Stimulated activated CD4-positive, alpha-beta T cell treated with anti-CD3 and anti-CD28 coated beads, Interleukin-1b, Interleukin-23, amount 100 ng/mL, for 24 hours (primary cell): Measurements from ENCODE around the gene SCGB3A1.

Experiments used
- DNase-seq, 4 experiments: peaks; one replicate each; pipeline ENCODE4 v3.0.0-alpha.2; 2020; ENCODE audit warnings: low read depth in 4 of 4, low spot score in 1 of 4

SCGB3A1 gene, protein sequence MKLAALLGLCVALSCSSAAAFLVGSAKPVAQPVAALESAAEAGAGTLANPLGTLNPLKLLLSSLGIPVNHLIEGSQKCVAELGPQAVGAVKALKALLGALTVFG

DNA sequence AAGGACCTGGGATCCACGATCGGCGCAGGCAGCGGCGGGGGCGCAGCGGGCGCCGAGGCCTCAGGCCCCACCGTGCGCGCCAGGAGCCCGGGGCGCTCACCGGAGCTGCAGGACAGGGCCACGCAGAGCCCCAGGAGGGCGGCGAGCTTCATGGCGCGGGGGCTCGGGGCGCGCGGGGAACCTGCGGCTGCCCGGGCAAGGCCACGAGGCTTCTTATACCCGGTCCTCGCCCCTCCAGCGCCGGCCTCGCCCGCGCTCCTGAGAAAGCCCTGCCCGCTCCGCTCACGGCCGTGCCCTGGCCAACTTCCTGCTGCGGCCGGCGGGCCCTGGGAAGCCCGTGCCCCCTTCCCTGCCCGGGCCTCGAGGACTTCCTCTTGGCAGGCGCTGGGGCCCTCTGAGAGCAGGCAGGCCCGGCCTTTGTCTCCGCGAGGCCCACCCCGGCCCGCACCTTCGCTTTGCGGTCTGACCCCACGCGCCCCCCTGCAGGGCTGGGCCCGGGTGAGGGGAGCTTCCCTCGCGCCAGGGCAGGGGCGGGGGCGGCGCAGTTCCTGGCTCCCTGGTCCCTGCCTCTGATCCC lies at the start of gene SCGB3A1:
TSS of gene SCGB3A1 (minus strand) at position 189 of the 577 bp plus-strand sequence. CDS start at position 152, 37 bp downstream.
- no peak for DNase-seq

DNA sequence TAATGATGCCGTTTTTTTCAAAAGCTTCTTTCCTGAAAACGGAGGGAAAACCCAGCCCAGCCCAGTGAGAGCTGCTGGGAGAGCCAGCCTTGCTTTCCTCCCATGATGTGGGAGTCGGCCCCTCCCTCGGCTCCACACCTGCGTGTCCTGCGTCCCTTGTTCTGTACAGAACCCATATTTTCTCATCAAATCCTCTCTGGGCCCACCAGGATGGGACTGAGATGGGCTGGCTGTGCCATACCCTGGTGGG lies 49.2 kb upstream of the SCGB3A1 start:
- DNase-seq: no peak

DNA sequence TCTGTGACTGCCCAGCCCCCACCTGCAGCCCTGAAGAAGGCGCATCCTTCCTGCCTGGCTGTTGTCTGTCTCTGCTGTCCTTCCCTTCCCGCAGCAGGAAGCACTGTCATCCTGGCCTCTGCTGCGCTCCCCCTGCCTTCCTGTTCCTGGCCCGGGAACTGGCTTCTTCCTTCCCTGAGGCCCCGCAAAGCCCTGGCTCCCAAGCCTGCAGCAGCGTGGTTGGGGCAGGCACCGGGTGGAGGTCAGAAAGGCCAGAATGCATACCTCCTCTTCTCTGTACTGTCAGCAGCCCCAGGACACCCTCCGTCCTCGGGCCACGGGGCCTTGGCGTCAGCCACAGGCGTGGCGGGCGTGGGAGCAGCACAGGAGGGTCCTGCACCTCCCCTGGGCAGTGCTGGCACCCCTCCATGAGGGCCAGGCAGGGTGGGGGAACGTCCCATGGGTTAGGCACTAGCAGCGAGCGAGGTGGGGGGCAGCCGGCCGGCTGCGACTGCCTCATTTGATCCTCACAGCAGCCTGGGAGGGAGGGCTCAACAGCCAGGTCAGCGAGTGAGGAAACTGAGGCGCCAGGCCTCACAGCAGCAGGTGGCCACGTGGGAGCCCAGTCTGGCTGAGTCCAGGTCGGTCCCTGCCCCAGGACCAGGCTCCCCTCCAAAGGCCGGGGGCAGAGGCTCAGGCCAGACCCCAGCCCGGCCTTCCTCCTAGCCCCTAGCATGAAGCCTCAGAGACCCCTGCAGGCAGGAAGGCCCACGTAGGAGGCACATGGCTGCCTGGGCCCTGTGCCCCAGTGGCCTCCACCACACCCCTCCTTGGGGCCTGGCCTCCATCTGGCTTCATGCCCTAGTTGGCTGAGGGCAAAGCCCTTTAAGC lies 48.7 kb upstream of the SCGB3A1 start:
- no peak for DNase-seq

DNA sequence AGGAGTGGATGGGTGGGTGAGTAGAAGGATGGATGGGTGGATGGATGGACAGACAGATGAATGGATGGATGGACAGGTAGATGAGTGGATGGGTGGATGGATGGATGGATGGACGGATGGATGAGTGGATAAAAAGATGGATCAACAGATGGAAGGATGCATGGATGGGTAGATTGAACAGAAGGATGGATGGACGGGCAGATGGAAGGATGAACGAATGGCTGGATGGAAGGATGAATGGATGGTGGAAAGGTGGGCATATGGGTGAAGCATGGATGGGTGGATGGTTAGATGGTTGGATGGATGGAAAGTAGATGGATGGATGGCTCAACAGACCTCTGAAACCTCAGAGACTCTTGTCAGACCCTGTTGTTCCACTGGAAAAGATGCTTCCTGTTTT lies 48.0 kb upstream of the SCGB3A1 start:
- DNase-seq: no peak

DNA sequence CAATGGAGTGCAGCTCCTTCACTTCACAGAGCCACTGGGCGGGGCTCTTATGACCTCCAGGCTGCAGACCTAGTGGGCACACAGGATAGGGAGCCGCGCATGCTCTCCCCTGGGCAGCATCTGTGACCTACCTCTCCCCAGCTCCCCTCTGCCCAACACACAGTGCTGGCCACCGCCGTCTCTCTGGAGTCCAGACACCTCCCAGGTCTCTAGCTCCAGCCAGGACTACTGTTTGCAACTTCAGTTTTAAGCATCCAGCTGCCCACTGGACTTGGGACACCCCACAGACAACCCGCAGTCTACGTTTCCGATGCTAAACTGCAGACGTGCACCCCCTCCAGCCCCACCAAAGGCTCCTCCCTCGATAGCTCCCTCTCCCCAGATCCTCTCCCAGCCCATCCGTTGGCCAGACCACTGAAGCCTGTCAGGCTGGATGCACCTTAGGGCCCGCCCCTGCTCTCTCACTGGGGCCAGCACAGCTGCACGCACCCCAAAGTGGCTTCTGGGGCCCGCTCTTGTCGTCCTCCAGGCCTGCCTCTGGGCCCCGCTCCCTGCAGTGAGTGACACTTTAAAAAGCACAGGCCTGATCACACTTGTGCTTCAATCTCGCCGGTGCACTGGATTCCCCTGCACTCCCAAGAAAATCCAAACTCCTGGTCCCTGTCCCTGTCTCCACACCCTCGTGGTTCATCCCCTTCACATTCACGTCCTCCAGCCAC lies 46.8 kb upstream of the SCGB3A1 start:
- DNase-seq: no peak

DNA sequence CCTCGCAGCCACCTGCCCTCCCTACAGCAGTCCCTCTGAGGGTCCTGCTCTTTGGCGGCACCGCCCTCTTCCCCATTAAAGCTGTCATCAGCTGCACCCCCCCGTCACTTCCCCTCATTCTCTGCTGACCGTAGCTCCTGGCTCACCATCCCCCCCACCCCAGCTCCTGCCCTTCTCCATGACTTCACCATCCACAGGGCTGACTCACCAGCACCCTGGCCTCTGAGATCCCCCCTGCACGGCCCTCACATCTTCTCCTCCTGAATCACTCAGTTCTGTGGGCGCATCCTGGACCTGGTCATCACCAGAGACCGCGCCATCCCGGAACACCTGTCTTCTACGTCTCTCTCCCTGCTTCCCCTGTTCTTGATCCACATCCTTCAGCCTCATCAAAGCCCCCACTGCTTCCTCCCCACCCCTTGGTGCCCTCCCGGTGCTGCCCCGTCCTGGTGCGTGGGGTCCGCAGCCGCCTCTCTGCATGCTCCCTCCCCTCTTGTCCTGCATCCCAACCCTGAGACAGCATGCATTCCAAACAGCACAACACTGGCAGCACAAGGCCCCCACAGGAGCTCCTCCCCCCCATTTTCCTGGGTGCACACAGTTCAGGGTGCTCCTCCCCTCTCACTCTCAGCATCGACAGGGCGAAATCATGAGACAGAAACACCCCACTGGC lies 45.2 kb upstream of the SCGB3A1 start:
- DNase-seq: no peak

DNA sequence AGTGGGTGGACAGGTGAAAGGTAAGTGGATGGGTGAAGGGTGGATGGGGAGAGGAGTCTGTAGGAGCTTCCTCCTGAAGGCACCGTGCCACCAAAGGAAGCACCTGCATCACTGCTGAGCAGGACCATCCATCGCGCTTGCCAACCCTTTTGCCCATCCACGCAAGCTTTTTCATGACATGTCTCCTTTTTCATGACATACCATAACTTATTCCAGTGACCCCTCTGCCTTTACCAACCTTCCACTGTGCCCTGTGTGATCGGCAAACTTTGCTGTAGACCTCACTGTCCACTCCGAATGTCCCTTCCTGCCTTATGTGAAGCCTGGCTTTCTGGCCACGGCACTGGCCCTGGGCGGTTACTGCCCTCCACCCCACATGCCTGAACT lies 44.7 kb upstream of the SCGB3A1 start:
- no peak for DNase-seq

DNA sequence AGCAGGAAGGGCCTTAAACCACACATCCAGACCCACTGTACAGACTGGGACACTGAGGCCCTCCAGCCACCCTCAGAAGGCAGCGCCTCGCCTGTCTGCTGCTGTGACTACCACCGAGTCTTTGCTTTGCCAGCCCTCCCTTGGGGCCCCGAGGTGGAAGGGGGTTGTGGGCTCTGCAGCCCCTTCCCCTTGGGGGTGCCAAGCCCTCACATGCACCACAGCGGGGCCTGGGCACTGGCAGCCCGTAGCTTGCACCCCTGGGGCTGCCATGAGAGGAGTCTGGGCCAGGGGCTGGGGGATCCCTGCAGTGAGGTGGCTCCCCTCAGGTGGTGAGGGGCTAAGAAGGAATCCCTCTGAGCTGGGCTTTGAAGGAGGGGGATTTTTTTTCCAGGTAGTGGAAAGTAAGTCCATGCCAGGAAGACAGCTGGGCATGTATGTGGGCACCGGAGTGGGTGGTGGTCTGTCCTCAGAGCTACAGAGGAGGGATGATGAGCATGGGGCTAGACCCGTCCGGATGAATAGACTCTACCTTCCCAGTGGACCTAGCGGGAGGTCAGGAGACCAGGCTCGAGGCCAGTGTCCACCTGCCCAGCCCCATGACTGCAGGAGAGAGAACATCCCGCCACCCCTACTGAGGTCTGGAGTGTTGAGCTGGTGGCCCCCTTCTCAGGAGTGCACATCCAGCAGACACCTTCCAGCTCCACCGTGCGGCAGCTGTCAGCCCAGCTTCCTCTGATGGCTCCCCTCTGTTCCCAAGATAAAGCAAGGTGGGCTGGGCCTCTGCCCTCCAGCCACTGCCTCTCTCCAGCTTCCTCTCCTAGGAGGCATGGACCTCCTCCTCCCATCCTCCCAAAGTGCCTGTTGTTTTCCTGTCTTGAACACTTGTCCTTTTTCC lies 42.2 kb upstream of the SCGB3A1 start:
- no peak for DNase-seq

DNA sequence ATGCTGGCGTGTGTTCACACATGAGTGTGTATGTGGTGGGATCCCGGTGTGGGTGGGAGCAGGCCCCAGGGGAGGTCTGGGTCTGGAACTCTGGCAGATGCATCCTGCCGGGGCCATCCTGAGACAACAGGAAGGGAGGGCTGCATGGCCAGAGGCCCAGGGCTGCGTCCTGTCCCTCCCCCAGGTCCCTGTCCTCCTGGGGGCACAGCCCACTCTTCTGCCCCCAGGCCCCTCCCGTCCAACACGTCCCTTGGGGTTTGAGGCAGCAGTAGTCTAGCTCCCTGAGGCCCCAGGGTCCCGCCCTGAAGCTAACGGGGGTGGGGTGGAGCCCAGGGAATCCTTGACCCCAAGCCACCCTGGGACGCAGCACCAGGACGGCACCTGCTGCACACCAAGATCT lies 41.5 kb upstream of the SCGB3A1 start:
- DNase-seq: no peak

DNA sequence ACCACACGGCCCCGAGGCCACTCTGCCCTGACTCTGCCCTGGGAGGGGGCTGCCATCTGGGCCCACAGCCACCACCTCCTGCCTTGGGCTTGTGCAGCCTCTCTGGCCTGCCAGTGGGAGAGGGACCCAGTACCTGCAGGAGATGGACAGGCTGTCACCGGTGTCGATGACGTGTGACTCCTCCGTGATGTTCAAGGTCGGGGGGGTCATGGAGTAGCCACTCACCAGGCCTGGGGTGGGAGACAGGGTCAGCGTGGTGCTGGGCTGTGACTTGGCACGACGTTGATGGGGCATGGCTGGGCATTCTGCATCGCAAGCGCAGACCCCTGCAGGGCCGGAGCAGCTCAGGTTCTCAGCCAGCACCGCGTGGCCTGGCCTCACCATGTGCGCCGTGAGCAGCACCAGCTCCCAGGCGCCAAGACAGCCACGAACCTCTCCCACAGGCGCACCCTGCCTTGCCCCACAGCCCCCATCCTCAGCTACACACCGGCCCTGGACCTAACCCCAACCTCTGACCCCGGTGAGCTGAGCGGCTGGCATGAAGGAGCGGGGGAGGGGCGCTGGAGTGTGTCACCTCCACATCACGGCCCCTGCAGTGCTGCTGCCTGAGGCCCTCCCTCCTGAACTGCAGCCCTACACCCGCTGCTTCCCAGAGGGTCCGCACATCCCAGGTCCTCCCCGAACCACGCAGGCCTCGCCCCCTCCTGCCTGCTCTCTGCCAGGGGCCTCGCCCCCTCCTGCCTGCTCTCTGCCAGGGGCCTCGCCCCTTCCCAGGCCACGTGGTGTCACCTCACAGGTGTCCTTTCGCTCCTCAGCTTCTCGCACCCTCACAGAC lies 40.5 kb upstream of the SCGB3A1 start:
- no peak for DNase-seq

DNA sequence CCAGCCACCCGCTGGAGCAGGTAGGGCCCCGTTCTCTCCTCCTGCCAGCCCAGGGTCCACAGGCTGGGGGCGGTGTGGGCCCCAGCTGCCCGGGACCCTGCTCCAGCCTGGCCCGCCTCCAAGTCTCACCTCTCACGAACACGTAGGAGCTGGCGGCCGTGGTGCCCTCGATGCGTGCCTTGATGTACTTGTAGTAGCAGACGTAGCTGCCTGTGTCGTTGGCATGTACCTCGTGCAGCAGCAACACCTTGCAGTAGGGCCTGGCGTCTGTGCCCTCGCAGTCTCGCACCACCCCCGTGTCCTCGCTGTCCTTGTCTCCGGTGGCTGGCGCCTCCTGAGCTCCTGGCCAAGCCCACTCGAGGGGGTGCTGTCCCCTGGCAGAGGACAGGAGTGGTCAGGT lies 39.1 kb upstream of the SCGB3A1 start:
- no peak for DNase-seq

DNA sequence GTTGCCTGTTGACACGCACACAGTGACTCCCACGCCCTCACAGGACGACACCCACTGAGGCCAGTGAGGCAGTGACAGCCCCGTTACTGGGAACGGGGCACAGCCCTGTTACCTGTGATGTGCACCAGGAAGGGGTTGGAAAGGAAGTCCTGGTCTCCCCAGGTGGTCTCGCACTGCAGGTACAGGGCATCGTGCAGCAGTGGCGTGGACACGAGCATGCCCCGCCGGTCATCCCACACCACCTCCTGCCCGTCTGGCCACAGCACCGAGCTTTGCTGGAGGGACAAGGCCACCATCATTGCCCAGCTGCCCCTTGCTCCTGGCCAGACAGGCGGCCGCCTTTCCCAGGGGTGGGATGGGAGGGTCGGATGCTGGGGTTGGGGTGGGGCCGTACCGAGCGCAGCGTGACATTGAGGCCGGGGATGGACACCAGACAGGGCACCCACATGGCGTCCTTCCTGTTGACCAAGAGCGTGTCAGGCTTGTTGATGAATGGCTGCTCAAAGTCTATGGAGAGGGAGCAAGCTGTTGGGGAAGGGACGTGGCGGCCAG lies 38.6 kb upstream of the SCGB3A1 start:
- no peak for DNase-seq

DNA sequence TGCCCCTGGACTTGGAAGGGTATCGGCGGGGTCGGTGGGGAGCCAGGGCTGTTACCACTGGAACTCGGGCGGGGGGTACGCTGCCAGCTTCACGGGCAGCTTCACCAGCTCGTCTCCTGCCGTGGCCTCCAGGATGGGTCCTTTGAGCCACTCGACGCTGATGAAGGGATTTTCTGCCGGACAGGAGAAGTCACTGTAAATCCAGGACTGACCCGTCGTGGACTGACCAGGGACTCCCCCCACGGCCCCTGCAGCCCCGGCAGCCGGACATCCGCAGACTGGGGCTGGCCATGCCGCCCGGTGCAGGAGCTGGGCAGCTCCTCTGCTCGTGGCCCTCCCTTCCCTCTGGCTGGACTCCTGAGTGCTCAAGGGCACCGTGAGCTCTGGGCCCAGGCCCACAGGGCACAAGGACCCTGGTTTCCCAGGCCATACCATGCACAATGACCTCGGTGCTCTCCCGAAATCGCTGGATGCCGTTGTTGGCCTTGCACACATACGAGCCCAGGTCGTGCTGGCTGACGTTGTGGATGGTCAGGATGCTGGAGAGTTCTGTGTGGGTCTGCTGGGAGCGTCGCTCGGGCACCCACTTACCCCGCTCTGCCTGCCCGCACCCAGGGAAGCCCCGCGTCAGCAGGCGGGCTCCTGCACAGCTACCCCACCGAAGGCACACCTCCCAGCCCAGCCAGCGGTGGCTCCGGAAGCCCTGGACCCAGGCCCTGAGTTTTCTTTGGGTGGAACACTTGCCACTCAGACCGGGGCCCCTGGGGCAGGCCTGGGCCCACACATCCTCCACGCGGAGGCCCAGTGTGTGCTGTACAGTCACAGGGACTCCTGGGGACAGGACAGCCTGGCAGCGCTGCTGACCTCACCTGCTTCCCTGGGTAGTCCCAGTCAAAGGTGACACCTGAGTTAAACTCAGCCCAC lies 37.8 kb upstream of the SCGB3A1 start:
- DNase-seq: no peak

DNA sequence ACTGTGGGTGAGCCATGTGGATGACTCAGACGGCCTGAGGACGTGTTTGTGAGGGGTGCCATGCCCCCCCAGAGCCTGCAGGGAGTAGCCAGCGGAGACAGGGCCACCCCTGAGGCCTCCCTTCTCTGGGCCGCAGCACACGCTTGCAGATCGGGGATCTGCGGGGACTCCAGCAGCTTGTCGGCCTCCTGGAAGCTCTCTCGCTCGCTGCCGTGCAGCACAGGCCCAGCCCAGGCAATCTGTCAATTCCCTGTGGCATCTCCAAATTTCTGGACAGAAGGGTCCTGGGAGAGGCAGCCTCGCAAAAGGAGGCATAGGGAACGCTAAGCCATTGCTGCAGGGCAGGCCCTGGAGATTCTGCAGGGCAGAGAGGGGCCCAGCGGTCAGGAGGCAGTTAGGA lies 36.9 kb upstream of the SCGB3A1 start:
- DNase-seq: no peak

DNA sequence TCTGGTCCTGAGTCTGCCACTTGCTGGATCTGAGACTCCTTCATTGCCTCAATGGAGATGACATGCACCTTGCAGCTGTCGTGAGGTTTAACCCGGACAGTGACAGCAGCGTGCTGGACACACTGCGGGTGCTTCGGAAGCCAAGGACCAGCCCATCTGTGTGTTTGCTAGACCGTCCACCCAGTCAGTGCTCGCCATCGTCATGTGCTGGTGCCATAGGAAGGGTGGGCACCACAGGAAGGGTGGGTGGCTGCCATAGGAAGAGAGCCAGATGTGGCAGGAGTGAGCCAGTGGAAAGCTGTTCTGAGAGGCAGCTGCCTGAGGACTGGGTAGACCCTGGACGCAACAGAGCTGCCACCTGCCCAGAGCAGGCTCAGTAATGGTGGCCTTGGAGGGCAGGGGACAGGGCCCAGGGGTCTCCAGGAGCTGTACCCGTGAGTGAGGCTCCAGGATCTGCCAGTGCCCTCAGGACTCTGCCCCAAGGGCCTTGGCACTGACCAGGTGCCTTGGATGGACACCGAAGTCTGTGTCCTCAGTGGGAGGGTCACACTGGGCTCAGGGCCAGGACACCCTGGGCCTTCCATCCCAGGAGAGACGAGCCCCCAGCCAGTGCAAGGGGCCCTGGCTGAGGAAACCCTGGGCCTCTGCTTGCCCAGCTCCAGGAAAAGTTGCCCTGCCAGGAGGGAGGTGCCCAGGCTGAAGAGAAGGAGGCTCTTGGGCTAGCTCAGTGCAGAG lies 36.3 kb upstream of the SCGB3A1 start:
- no peak for DNase-seq

DNA sequence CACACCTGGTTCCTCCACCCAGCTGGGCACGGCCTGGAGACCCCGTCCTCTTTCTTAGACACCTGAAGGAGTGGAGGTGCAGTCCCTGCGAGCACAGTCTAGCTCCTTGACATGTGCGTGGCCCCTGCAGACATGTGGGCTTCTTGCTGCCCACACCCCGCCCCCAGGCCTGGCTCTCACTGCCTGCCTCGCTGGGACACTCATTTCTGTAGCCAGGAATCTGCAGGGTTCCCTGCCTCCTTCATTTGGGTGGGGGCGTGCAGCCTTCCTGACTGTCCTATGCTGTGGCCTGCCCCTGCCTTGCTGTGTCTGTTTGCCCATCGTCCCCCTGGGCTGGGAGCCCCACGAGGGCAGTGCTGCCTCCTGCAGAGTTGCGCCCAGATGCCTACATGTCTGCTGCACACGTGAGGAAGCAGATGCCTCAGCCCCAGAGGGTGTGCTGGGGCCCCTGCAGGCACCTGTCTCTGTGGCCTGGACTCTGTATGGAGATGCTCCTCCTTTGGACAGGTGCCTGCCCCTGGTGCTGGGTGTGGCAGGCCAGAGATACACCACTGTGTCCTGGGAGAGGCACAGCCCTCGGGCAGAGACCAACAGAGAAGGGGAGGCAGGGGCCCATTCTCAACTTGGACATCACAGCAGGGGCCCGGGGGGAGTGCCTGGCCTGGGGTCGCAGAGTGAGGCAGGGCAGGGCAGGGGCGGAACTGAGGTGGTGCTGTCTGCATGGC lies 35.5 kb upstream of the SCGB3A1 start:
- no peak for DNase-seq
